HFF-Myc (cell line): ENCODE measurements around the gene PHC2.
A peak's percentile ranks its signal among the peaks of the same experiment; 100 is the strongest.

Source experiments
- DNase-seq: peaks from one replicate; pipeline ENCODE4 v3.0.0-alpha.2; 2011; ENCODE audit warnings: low read depth; ENCODE audit errors: extremely low read depth
- H3K4me3 ChIP-seq: replicated peaks from 2 replicates; pipeline ENCODE4 v1.5.1; 2011; ENCODE audit warnings: low read depth, mild to moderate bottlenecking, control low read depth, low read length
- CTCF ChIP-seq: IDR thresholded peaks from 2 replicates; pipeline ENCODE4 v1.5.1; 2012; ENCODE audit warnings: mild to moderate bottlenecking, low read depth, low read length, control low read depth; ENCODE audit errors: missing control alignments

Gene PHC2

DNA sequence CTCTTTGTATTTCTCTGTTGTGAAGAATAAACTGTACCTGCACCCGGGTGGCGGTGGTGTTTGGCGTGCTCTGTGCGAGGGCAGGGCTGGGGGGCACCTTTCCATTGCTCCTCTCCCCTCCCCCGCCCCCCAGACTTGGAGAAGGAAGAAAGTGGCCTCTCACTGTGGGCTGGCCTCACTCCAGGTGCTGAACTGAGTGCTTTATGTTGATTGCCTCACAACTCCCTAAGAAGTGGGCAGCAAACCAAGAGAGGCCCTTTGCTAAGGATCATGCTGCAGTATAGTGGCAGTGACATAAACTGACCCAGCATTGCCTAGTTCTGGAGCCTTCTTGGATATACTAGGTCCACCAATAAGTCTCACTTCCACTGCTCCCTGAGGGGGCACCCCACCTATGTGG, 130.2 kb downstream of the PHC2 start:
- no peak for TF ChIP-seq CTCF
- no peak overlapping the region for H3K4me3 ChIP-seq
- no peak for DNase-seq

GRCh38 chr1:33299461-33300155, 131.3 kb downstream of the PHC2 start:
- no peak for DNase-seq
- H3K4me3 ChIP-seq, result no peak overlapping the region
- no peak for TF ChIP-seq CTCF

DNA sequence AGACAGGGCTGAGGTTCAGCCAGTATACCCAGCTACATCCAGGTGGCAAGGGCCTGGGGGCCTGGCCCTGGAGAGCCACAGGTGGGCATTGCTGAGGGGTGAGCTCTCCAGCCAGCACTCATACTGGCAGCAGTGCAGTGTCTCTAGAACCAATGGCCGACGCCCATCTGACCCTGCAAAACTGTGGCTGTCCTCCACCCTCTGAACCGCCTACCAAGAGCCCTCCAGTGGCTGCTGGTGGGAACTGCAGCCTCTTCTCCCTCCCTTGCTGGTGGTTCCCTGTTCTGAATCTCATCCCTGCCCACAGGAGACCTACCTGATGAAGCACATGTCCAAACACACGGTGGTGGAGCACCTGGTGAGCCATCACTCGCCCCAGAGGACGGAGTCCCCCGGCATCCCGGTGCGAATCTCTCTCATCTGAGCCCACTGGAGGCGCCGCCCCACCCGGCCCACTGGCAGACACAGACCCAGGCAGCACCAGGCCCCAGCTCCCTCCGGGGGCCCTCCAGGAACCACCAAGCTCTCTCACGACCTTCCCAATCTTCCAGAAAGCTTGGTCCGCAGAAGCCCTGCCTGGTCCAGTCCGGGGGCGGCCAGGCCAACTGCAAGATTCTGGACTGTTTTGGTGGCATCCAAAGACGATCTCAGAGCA, 132.1 kb downstream of the PHC2 start:
- DNase-seq, result peak; percentile 36
- peak; percentile 93 for TF ChIP-seq CTCF
- H3K4me3 ChIP-seq, result no peak overlapping the region

DNA sequence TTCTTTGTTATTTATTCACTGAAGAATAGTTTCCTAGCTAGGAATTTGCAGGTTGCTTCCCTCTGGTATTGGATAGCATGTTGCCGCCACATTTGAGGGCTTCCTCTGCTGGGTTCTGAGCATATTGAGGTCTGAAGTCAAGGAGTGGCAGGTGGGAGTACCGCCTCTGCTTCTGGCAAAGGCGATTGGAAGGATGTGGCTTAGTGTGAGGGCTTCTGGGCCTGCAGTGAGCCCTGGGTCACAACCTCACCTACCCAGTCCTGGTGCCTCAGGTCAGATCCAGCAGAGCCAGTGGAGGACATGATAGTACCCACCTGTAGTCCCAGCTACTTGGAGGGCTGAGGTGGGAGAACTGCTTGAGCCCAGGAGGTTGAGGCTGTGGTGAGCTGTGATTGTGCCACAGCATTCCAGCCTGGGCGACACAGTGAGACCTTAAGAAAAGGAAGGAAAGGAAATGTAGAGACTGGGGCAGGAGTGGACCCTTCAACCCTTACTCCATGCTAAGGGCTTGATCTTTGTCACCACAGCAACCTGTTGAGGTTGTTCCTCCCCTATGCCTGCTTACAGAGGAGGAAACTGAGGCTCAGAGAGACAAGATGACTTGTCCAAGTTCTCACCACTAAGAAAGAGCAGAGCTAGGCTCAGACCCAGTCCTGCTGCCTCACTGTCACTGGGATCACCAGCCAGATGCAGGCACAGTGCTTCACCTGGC, 132.8 kb downstream of the PHC2 start:
- no peak for TF ChIP-seq CTCF
- no peak overlapping the region for H3K4me3 ChIP-seq
- no peak for DNase-seq

DNA sequence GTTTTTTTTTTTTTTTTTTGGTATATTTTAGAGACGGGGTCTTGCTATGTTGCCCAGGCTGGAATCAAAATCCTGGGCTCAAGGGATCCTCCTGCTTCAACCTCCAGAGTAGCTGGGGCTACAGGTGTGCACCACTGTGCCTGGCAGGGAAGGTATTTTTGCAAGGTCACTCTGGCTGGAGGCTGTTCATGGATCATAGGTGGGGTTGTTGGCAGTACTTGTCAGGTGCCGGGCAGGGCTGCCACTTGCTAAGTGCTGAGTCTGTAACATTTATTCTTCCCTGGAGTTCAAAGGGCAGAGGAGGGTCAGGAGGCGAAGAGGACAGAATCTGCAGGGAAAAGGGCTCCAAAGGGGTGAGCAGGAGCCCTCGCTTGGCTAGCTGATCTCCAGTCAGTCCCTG, 134.1 kb downstream of the PHC2 start:
- DNase-seq, result no peak
- TF ChIP-seq CTCF, result no peak
- H3K4me3 ChIP-seq, result no peak overlapping the region

DNA sequence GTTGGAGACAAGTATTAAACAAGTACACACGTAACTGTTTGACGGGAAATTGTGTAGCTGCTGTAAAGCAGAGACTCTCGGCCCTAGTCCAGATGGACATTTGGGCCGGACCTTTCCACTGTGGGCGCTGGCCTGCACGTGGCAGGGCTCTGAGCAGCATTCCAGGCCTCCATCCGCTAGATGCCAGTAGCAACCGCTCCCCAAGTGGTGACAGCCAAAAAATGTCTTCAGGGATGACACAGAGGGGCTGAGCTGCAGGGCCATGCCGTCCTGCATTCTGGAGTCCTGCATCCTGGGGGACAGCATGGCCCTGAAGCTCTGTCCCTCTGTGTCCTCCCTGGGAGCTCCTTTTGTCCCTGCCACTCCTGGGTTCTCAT, 134.8 kb downstream of the PHC2 start:
- no peak overlapping the region for H3K4me3 ChIP-seq
- no peak for DNase-seq
- no peak for TF ChIP-seq CTCF
